KOPT-K1 (cell line): ENCODE measurements around the gene GORASP1.
"Not testable (repeated sequence)": the region's sequence is repeated elsewhere in the genome, so short reads cannot be mapped to it uniquely, and the experiment has no call there.

Experiments
- H3K27ac ChIP-seq: fragments of 200-600 bp; sonication (generic); 2 replicates; pipeline ENCODE4 v1.5.1; 2016; ENCODE audit warnings: antibody characterized with exemption, mild to moderate bottlenecking, low read depth, low read length; ENCODE audit not compliant: poor library complexity, severe bottlenecking
- H3K36me3 ChIP-seq: fragments of 200-600 bp; sonication (generic); 2 replicates; pipeline ENCODE4 v1.5.1; 2017; ENCODE audit warnings: antibody characterized with exemption, mild to moderate bottlenecking, low read length, moderate library complexity; ENCODE audit not compliant: insufficient read depth
- H3K9me3 ChIP-seq: fragments of 200-600 bp; sonication (generic); 2 replicates; pipeline ENCODE4 v1.5.1; 2017; ENCODE audit warnings: antibody characterized with exemption, low read length, mild to moderate bottlenecking; ENCODE audit not compliant: insufficient read depth, poor library complexity, severe bottlenecking

GORASP1 gene

GRCh38 chr3:39088889-39089288 is 18.5 kb downstream of the GORASP1 start:
- peaks cover 78% of the 10 kb centered on the region for H3K36me3 ChIP-seq

GRCh38 chr3:39088456-39088855 is 19.0 kb downstream of the GORASP1 start:
- Histone ChIP-seq H3K27ac (no peak overlapping the region), H3K36me3 (peaks cover 74% of the 10 kb centered on the region), H3K9me3 (no peaks in the 10 kb centered on the region)

More at GRCh38 chr3:39088889-39089288, 18.5 kb downstream of the GORASP1 start:
- Histone ChIP-seq H3K27ac (no peak overlapping the region), H3K9me3 (no peaks in the 10 kb centered on the region)

- no peak overlapping the region for H3K27ac ChIP-seq
- H3K36me3 ChIP-seq, result peaks cover 65% of the 10 kb centered on the region
- H3K9me3 ChIP-seq, result no peaks in the 10 kb centered on the region
Observed at GRCh38 chr3:39086144-39086543, 21.3 kb downstream of the GORASP1 start.

- Histone ChIP-seq H3K27ac (no peak overlapping the region), H3K9me3 (no peaks in the 10 kb centered on the region), H3K36me3 (peaks cover 54% of the 10 kb centered on the region)
Observed at GRCh38 chr3:39082666-39083313, 24.6 kb downstream of the GORASP1 start.

- peaks cover 56% of the 10 kb centered on the region for H3K36me3 ChIP-seq
- no peak overlapping the region for H3K27ac ChIP-seq
- H3K9me3 ChIP-seq, result no peaks in the 10 kb centered on the region
Observed at GRCh38 chr3:39080026-39080425, 27.4 kb downstream of the GORASP1 start.

- Histone ChIP-seq H3K36me3 (peaks cover 61% of the 10 kb centered on the region), H3K9me3 (no peaks in the 10 kb centered on the region), H3K27ac (no peak overlapping the region)
Observed at GRCh38 chr3:39079530-39079929, 27.9 kb downstream of the GORASP1 start.

- H3K27ac ChIP-seq, result no peak overlapping the region
- peaks cover 71% of the 10 kb centered on the region for H3K36me3 ChIP-seq
- H3K9me3 ChIP-seq, result no peaks in the 10 kb centered on the region
Observed at GRCh38 chr3:39075910-39076309, 31.5 kb downstream of the GORASP1 start.

GRCh38 chr3:39068556-39068955 is 38.9 kb downstream of the GORASP1 start:
- Histone ChIP-seq H3K9me3 (no peaks in the 10 kb centered on the region), H3K36me3 (peaks cover 36% of the 10 kb centered on the region), H3K27ac (no peak overlapping the region)

- Histone ChIP-seq H3K36me3 (peaks cover 25% of the 10 kb centered on the region), H3K27ac (no peak overlapping the region), H3K9me3 (no peaks in the 10 kb centered on the region)
Observed at GRCh38 chr3:39067286-39067685, 40.1 kb downstream of the GORASP1 start.

- no peak overlapping the region for H3K27ac ChIP-seq
- no peaks in the 10 kb centered on the region for H3K9me3 ChIP-seq
- H3K36me3 ChIP-seq, result peaks cover 20% of the 10 kb centered on the region
Observed at GRCh38 chr3:39065197-39065596, 42.2 kb downstream of the GORASP1 start.

- no peak overlapping the region for H3K27ac ChIP-seq
- peaks cover 15% of the 10 kb centered on the region for H3K36me3 ChIP-seq
- H3K9me3 ChIP-seq, result no peaks in the 10 kb centered on the region
Observed at GRCh38 chr3:39064646-39065045, 42.8 kb downstream of the GORASP1 start.

GRCh38 chr3:39063143-39063542 is 44.3 kb downstream of the GORASP1 start:
- Histone ChIP-seq H3K9me3 (no peaks in the 10 kb centered on the region), H3K36me3 (peaks cover 15% of the 10 kb centered on the region), H3K27ac (no peak overlapping the region)

- Histone ChIP-seq H3K27ac (no peak overlapping the region), H3K9me3 (no peaks in the 10 kb centered on the region), H3K36me3 (peaks cover 9% of the 10 kb centered on the region)
Observed at GRCh38 chr3:39062180-39062579, 45.2 kb downstream of the GORASP1 start.

GRCh38 chr3:39061228-39061627 is 46.2 kb downstream of the GORASP1 start:
- H3K27ac ChIP-seq, H3K9me3 ChIP-seq, H3K36me3 ChIP-seq: not testable (repeated sequence)

GRCh38 chr3:39056151-39056550 is 51.3 kb downstream of the GORASP1 start:
- Histone ChIP-seq H3K27ac (no peak overlapping the region), H3K9me3 (no peaks in the 10 kb centered on the region), H3K36me3 (no peaks in the 10 kb centered on the region)

- no peak overlapping the region for H3K27ac ChIP-seq
- no peaks in the 10 kb centered on the region for H3K9me3 ChIP-seq
- no peaks in the 10 kb centered on the region for H3K36me3 ChIP-seq
Observed at GRCh38 chr3:39053696-39054095, 53.7 kb downstream of the GORASP1 start.
